ENCODE measurements around the gene IFNA14. TPM values are rescaled to one million over a fixed set of nuclear protein-coding genes. Genes with fewer than 3 reads are reported as not detected.

IFNA14 gene
- total RNA-seq = not detected in 2 replicates

DNA sequence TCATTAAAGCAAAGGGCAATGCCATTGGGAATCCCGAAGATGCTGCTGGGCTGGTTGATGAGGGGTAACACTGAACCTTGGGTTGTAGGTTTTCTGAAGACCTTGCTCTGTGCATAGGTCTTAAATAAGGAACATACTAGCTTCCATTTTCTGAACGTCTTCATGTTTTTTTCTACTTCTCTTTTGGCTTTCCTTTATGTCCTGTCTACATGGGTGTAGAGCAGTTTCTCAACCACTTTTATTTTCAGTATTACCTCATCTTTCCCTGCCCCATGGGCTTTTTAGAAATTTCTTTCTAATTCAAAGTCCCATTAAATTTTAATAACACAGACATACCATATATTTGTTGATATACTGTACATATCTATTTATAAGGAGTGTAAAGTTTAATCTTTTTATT lies at the start of gene IFNA14:
Gene IFNA14 (minus strand): TSS at position 95 of the 400 bp plus-strand sequence. CDS start 70 bp downstream, at position 25.

DNA sequence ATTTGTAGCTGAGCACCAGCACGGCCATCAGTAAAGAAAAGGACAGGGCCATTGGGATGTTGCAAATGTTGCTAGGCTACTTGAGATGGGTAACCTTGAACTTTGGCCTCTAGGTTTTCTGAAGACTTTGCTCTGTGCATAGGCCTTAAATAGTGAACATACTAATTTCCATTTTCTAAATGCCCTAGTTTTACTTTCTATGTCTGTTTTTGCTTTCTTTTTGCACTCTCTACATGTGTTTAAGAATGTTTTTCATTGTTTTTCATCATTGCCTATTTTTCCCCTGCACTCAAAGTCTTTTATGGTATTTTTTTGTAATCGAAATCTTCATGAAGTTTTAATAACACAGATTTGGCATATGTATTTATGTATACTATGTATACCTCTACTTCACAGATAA lies 11.7 kb downstream of the IFNA14 start, which contains the start of gene IFNA17:
Gene IFNA17 (minus strand): TSS at position 101 of the 400 bp plus-strand sequence. CDS start 49 bp downstream, at position 52.

DNA sequence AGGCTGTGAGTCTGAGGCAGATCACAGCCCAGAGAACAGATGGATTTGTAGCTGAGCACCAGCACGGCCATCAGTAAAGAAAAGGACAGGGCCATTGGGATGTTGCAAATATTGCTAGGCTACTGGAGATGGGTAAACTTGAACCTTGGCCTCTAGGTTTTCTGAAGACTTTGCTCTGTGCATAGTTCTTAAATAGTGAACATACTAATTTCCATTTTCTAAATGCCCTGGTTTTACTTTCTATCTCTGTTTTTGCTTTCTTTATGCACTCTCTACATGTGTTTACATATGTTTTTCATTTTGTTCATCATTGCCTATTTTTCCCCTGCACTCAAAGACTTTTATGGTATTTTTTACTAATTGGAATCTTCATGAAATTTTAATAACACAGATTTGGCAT lies 22.6 kb downstream of the IFNA14 start, which contains the start of gene IFNA16:
Gene IFNA16 (minus strand): TSS at position 101 of the 400 bp plus-strand sequence. CDS start 6 bp downstream, at position 95.

DNA sequence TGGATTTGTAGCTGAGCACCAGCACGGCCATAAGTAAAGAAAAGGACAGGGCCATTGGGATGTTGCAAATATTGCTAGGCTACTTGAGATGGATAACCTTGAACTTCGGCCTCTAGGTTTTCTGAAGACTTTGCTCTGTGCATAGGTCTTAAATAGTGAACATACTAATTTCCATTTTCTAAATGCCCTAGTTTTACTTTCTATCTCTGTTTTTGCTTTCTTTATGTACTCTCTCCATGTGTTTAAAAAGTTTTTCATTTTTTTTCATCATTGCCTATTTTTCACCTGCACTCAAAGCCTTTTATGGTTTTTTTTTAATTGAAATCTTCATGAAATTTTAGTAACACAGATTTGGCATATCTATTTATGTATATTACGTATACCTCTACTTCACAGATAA lies 32.8 kb downstream of the IFNA14 start, which contains the start of gene IFNA10:
Gene IFNA10 (minus strand): TSS at position 101 of the 400 bp plus-strand sequence. CDS start 46 bp downstream, at position 55.

DNA sequence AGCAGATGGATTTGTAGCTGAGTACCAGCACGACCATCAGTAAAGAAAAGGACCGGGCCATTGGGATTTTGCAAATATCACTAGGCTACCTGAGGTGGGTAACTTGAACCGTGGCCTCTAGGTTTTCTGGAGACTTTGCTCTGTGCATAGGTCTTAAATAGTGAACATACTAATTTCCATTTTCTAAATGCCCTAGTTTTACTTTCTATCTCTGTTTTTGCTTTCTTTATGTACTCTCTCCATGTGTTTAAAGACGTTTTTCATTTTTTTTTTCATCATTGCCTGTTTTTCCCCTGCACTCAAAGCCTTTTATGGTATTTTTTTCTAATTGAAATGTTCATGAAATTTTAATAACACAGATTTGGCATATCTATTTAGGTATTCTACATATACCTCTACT lies 37.7 kb downstream of the IFNA14 start, which contains the start of gene IFNA7:
Gene IFNA7 (minus strand): TSS at position 101 of the 400 bp plus-strand sequence. CDS start 40 bp downstream, at position 61.

Other genes starting within 250 kb of the IFNA14 start
- 2.3 and 3.4 TPM in 2 replicates for gene HACD4, start 208.4 kb downstream of the IFNA14 start, total RNA-seq
- gene IFNB1, start 162.1 kb downstream of the IFNA14 start, total RNA-seq = not detected in 2 replicates
- not detected in 2 replicates for gene IFNW1, start 98.2 kb downstream of the IFNA14 start, total RNA-seq
- gene IFNA21, start 73.3 kb downstream of the IFNA14 start, total RNA-seq = not detected in 2 replicates
- not detected in 2 replicates for gene IFNA4, start 52.4 kb downstream of the IFNA14 start, total RNA-seq
- not detected in 2 replicates for gene IFNA7, start 37.8 kb downstream of the IFNA14 start, total RNA-seq
- gene IFNA10, start 32.9 kb downstream of the IFNA14 start, total RNA-seq = not detected in 2 replicates
- not detected in 2 replicates for gene IFNA16, start 22.7 kb downstream of the IFNA14 start, total RNA-seq
- gene IFNA17, start 11.8 kb downstream of the IFNA14 start, total RNA-seq = not detected in 2 replicates
- not detected in 2 replicates for gene IFNA5, start 65.3 kb upstream of the IFNA14 start, total RNA-seq
- gene KLHL9, start 95.4 kb upstream of the IFNA14 start, total RNA-seq = 15.2 and 17.8 TPM in 2 replicates
- gene IFNA6, start 110.9 kb upstream of the IFNA14 start, total RNA-seq = not detected in 2 replicates
- not detected in 2 replicates for gene IFNA13, start 128.1 kb upstream of the IFNA14 start, total RNA-seq
- gene IFNA2, start 145.4 kb upstream of the IFNA14 start, total RNA-seq = not detected in 2 replicates
- gene IFNA8, start 169.1 kb upstream of the IFNA14 start, total RNA-seq = not detected in 2 replicates
- gene IFNA1, start 200.4 kb upstream of the IFNA14 start, total RNA-seq = not detected in 2 replicates
- 2.9 and 3.5 TPM in 2 replicates for gene IFNE, start 242.3 kb upstream of the IFNA14 start, total RNA-seq

Data from airway epithelial cell (primary cell).